ENCODE measurements around the gene BICC1. TPM values are rescaled to one million over a fixed set of nuclear protein-coding genes. Genes with fewer than 3 reads are reported as not detected.
A peak's percentile ranks its signal among the peaks of the same experiment; 100 is the strongest.

The BICC1 gene
- total RNA-seq, 1 experiment from 2014 or later, result 118 TPM

DNA sequence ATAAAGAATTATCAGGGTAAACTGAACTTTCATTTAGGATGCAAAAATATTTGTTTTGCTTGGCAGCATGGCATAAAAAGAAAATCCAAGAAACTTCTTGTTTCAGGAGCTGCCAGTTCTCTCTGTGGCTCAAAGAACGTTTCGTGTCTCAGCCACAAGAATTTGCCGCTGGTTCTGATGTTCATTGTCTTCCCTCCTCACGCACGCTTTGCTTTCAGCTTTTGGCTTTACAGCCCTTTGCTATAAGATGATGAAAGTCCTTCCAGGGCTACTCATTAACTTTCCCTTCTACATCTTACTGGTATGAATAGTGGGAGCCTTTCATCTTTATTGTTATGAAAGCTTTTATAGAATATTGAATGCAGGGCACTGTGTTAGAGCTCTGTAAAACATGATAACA lies 124.7 kb downstream of the BICC1 start:
- Histone ChIP-seq H3K9me3 (no peaks in the 10 kb centered on the region), H3K4me1 (peaks cover 59% of the 10 kb centered on the region), H3K4me3 (ENCODE audit: low read depth, low read length) (no peak overlapping the region), H3K36me3 (ENCODE audit: control insufficient read depth, insufficient read depth, low read length) (no peaks in the 10 kb centered on the region), H3K27me3 (replicated peaks; ENCODE audit: control insufficient read depth, insufficient read depth, low read length) (no peaks in the 10 kb centered on the region)
- CTCF ChIA-PET, result interaction anchor here (1.2 to 1.5 kb wide), 2 partner anchors 106 to 223 kb away, joined by 8 to 10 read pairs; no protein-coding TSS in a partner anchor
- Mint-ChIP-seq H3K27ac (ENCODE audit: unreplicated experiment) (peak overlapping the region; percentile 66), H3K4me3 (ENCODE audit: unreplicated experiment) (peak overlapping the region; percentile 39), H3K27me3 (ENCODE audit: insufficient read depth, unreplicated experiment) (no peaks in the 10 kb centered on the region), H3K9me3 (ENCODE audit: unreplicated experiment) (peaks cover under 1% of the 10 kb centered on the region), H3K4me1 (ENCODE audit: low read depth, unreplicated experiment) (peaks cover 48% of the 10 kb centered on the region), H3K36me3 (ENCODE audit: insufficient read depth, unreplicated experiment) (peaks cover 39% of the 10 kb centered on the region)
- no TSS peak for BruUV-seq (replicated peaks)
- TF ChIP-seq, protein P1, sequence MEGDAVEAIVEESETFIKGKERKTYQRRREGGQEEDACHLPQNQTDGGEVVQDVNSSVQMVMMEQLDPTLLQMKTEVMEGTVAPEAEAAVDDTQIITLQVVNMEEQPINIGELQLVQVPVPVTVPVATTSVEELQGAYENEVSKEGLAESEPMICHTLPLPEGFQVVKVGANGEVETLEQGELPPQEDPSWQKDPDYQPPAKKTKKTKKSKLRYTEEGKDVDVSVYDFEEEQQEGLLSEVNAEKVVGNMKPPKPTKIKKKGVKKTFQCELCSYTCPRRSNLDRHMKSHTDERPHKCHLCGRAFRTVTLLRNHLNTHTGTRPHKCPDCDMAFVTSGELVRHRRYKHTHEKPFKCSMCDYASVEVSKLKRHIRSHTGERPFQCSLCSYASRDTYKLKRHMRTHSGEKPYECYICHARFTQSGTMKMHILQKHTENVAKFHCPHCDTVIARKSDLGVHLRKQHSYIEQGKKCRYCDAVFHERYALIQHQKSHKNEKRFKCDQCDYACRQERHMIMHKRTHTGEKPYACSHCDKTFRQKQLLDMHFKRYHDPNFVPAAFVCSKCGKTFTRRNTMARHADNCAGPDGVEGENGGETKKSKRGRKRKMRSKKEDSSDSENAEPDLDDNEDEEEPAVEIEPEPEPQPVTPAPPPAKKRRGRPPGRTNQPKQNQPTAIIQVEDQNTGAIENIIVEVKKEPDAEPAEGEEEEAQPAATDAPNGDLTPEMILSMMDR (IDR thresholded peaks at IDR 0.05; ENCODE audit: insufficient read depth in 1 of 2, low read depth in 1 of 2, low read length in 1 of 2, severe bottlenecking in 1 of 2, unreplicated experiment in 1 of 2), result no peak
- peak; percentile 85 to 89 for DNase-seq
- POLR2A ChIA-PET, result interaction anchor here (0.5 kb wide), 1 partner anchor 48 kb away, joined by 3 read pairs; no protein-coding TSS in a partner anchor
- intact Hi-C loops (cut with micrococcal nuclease; ENCODE audit: unreplicated experiment), result loop anchor here (1.0 to 5.0 kb wide), 5 partner anchors 41 to 169 kb away; no protein-coding TSS in a partner anchor

DNA sequence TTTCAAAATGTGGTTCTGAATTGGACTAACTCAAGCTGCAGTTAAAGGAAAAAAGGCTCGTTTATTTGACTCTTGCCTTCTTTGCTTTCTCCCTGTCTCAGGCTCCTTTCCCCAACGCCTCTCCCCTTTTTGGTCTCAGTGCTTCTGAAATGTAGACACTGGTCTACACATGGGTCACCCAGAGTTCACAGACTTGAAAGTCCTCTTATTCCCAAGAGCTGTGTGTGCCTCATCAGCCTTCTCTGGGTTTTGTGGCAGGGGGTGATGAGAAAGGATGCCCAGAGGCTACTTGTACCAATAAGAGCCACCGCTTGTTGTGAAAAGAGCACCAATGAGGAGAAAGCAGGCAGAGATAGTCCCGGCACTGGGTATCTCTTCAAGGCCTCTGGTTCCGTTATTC lies 125.7 kb downstream of the BICC1 start:
- ChIA-PET POLR2A (interaction anchor here (0.7 kb wide), 1 partner anchor 87 kb away, joined by 3 read pairs; no protein-coding TSS in a partner anchor), CTCF (interaction anchor here (0.6 to 1.4 kb wide), 2 partner anchors 107 to 224 kb away, joined by 4 read pairs; no protein-coding TSS in a partner anchor)
- intact Hi-C loops (cut with micrococcal nuclease; ENCODE audit: unreplicated experiment), result loop anchor here (5.0 kb wide), 1 partner anchor 49 kb away; no protein-coding TSS in a partner anchor
- DNase-seq, result no peak
- TF ChIP-seq, protein P1 (IDR thresholded peaks at IDR 0.05; ENCODE audit: insufficient read depth in 1 of 2, low read depth in 1 of 2, low read length in 1 of 2, severe bottlenecking in 1 of 2, unreplicated experiment in 1 of 2), result no peak
- Histone ChIP-seq H3K36me3 (ENCODE audit: control insufficient read depth, insufficient read depth, low read length) (no peaks in the 10 kb centered on the region), H3K4me3 (ENCODE audit: low read depth, low read length) (no peak overlapping the region), H3K4me1 (peaks cover 59% of the 10 kb centered on the region), H3K27me3 (replicated peaks; ENCODE audit: control insufficient read depth, insufficient read depth, low read length) (no peaks in the 10 kb centered on the region), H3K9me3 (no peaks in the 10 kb centered on the region)
- peak overlapping the region; percentile 66 for H3K27ac Mint-ChIP-seq (ENCODE audit: unreplicated experiment)
- no peak overlapping the region for H3K4me3 Mint-ChIP-seq (ENCODE audit: unreplicated experiment)
- no peaks in the 10 kb centered on the region for H3K27me3 Mint-ChIP-seq (ENCODE audit: insufficient read depth, unreplicated experiment)
- H3K9me3 Mint-ChIP-seq (ENCODE audit: unreplicated experiment), result no peaks in the 10 kb centered on the region
- peaks cover 55% of the 10 kb centered on the region for H3K4me1 Mint-ChIP-seq (ENCODE audit: low read depth, unreplicated experiment)
- BruUV-seq (replicated peaks), result no TSS peak
- peaks cover 31% of the 10 kb centered on the region for H3K36me3 Mint-ChIP-seq (ENCODE audit: insufficient read depth, unreplicated experiment)

DNA sequence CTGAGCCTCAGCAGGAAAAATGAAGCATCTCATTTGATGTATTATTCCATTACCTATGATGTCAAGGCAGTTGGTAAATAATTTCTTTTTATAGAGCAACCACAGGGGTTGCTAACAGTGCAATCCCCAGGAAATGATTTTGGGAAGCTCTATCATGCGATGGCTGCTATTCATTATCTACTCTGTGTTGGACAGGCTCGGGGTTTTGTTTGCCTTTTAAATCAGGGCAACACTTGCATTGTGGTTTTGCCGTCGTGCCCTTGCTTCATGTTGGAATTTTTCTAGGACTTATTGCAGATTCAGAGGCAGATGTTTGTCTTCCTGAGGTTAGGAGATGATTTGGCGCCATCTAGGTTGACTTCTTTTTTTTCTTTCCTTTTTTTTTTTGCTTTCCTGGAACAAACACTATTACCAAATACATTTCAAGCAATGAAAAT lies 128.4 kb downstream of the BICC1 start:
- ChIA-PET CTCF (interaction anchor here (0.5 to 2.0 kb wide), 10 partner anchors 9 to 227 kb away, joined by 3 to 31 read pairs (median 4); no protein-coding TSS in a partner anchor), POLR2A (interaction anchor here (0.6 to 1.2 kb wide), 2 partner anchors 126 to 142 kb away, joined by 6 to 8 read pairs; no protein-coding TSS in a partner anchor)
- H3K4me3 Mint-ChIP-seq (ENCODE audit: unreplicated experiment), result peak overlapping the region; percentile 44

More for the DNA sequence above, 128.4 kb downstream of the BICC1 start:
- H3K27ac Mint-ChIP-seq (ENCODE audit: unreplicated experiment), result peak overlapping the region; percentile 60
- no peaks in the 10 kb centered on the region for H3K9me3 ChIP-seq
- H3K27me3 ChIP-seq (replicated peaks; ENCODE audit: control insufficient read depth, insufficient read depth, low read length), result no peaks in the 10 kb centered on the region
- H3K36me3 ChIP-seq (ENCODE audit: control insufficient read depth, insufficient read depth, low read length), result no peaks in the 10 kb centered on the region
- intact Hi-C loops (cut with micrococcal nuclease; ENCODE audit: unreplicated experiment), result loop anchor here (1.0 to 10.0 kb wide), 6 partner anchors 85 to 534 kb away; partner anchors contain the start of gene PHYHIPL
- peaks cover 35% of the 10 kb centered on the region for H3K36me3 Mint-ChIP-seq (ENCODE audit: insufficient read depth, unreplicated experiment)
- DNase-seq, result peak; percentile 70 to 77
- no TSS peak for BruUV-seq (replicated peaks)
- H3K9me3 Mint-ChIP-seq (ENCODE audit: unreplicated experiment), result no peaks in the 10 kb centered on the region
- H3K4me1 ChIP-seq, result peaks cover 42% of the 10 kb centered on the region
- no peaks in the 10 kb centered on the region for H3K27me3 Mint-ChIP-seq (ENCODE audit: insufficient read depth, unreplicated experiment)
- no peak overlapping the region for H3K4me3 ChIP-seq (ENCODE audit: low read depth, low read length)
- H3K4me1 Mint-ChIP-seq (ENCODE audit: low read depth, unreplicated experiment), result peaks cover 55% of the 10 kb centered on the region
- TF ChIP-seq, protein P1 (IDR thresholded peaks at IDR 0.05; ENCODE audit: insufficient read depth in 1 of 2, low read depth in 1 of 2, low read length in 1 of 2, severe bottlenecking in 1 of 2, unreplicated experiment in 1 of 2), result peak; percentile 60 to 73
